BLaER1 treated with 17β-estradiol and CSF1 and Interleukin-3, amounts not matched to agents 10 nM and 100 nM (cell line): ENCODE results near the gene CHDH.
A peak's percentile ranks its signal among the peaks of the same experiment; 100 is the strongest.

Experiments
- H3K27ac ChIP-seq, 11 experiments: shearing (Covaris generic); formaldehyde crosslinking; 2 replicates each; pipeline ENCODE4 v1.8.1; 2022
- H3K27me3 ChIP-seq, 11 experiments: shearing (Covaris generic); formaldehyde crosslinking; 2 replicates each; pipeline ENCODE4 v1.8.1; 2022
- H3K36me3 ChIP-seq, 11 experiments: shearing (Covaris generic); formaldehyde crosslinking; 2 replicates each; pipeline ENCODE4 v1.8.1; 2022
- H3K4me1 ChIP-seq, 10 experiments: shearing (Covaris generic); formaldehyde crosslinking; 2 replicates each; pipeline ENCODE4 v1.8.1; 2022
- H3K4me2 ChIP-seq, 11 experiments: shearing (Covaris generic); formaldehyde crosslinking; 2 replicates each; pipeline ENCODE4 v1.8.1; 2022
- H3K4me3 ChIP-seq, 10 experiments: shearing (Covaris generic); formaldehyde crosslinking; 2 replicates each; pipeline ENCODE4 v1.8.1; 2022
- H3K9ac ChIP-seq, 11 experiments: shearing (Covaris generic); formaldehyde crosslinking; 2 replicates each; pipeline ENCODE4 v1.8.1; 2022
- H3K9me3 ChIP-seq, 11 experiments: shearing (Covaris generic); formaldehyde crosslinking; replicated peaks in 1 of 11; 2 replicates each; pipeline ENCODE4 v1.8.1; 2022
- H4K20me1 ChIP-seq, 11 experiments: shearing (Covaris generic); formaldehyde crosslinking; 2 replicates each; pipeline ENCODE4 v1.8.1; 2022
- Cebpa-rat ChIP-seq, 11 experiments: shearing (Covaris generic); IDR thresholded peaks; 2 replicates each; pipeline ENCODE4 v1.8.1; 2022

Gene CHDH

DNA sequence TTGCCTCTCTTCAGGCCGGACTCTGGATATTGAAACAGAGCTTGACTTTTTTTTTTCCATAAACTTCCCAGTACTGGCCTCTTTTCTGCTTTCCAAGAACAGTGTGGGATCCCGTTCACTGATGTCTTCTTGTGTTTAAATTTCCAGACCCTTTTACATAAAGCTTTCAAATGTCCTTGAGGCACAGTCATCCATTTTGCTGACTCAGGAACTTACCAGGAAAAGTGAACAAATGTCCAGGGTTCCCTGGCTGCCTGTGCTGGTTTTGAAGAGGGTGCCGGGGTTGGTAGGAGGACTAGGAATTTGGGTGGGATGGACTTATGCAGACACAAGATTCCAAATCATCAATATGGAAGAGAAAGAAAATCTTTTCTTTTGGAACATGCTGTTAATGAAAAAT lies 68.1 kb downstream of the CHDH start:
- Histone ChIP-seq H3K4me2 (no peak overlapping the region), H3K36me3 (no peaks in the 10 kb centered on the region), H3K9me3 (no peaks in the 10 kb centered on the region), H3K4me3 (no peak overlapping the region), H3K27ac (no peak overlapping the region), H3K9ac (no peak overlapping the region), H3K27me3 (no peaks in the 10 kb centered on the region), H3K4me1 (peaks cover 0 to 10% (median 0%) of the 10 kb centered on the region in 10 experiments; a peak in 4 of 20 replicates), H4K20me1 (no peaks in the 10 kb centered on the region)
- TF ChIP-seq Cebpa-rat (IDR thresholded peaks at IDR 0.05): no peak

DNA sequence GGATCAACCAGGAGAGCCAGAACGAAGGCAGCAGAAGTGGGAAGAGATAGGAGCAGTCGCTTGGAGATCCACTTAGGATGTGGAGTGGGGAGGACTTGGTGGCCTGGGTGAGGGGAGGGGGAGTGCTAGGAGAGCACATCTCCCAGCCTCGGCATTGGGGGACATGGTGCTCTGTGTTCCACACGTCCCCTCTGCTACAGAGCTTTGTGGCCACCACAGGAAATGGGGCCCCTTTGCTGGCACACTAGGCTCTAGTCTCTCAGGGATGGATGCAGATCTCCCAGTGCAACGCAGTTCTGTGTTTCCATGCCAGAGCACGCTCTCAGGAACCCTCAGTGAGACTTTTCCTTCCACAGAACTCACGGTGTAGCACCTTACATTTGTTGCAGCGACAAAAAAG lies 68.8 kb downstream of the CHDH start:
- no peaks in the 10 kb centered on the region for H3K9me3 ChIP-seq
- no peak overlapping the region for H3K4me3 ChIP-seq
- H3K27me3 ChIP-seq: no peaks in the 10 kb centered on the region
- H3K4me1 ChIP-seq: peaks cover 0 to 11% (median 0%) of the 10 kb centered on the region in 10 experiments; a peak in 4 of 20 replicates
- H3K4me2 ChIP-seq: peak overlapping the region in 3 of 11 experiments; percentile 1 to 28 (median 17); a peak in 1 of 22 replicates
- TF ChIP-seq Cebpa-rat (IDR thresholded peaks at IDR 0.05): no peak
- no peak overlapping the region for H3K9ac ChIP-seq
- H3K36me3 ChIP-seq: no peaks in the 10 kb centered on the region
- H4K20me1 ChIP-seq: no peaks in the 10 kb centered on the region; a peak in 1 of 22 replicates
- H3K27ac ChIP-seq: no peak overlapping the region

DNA sequence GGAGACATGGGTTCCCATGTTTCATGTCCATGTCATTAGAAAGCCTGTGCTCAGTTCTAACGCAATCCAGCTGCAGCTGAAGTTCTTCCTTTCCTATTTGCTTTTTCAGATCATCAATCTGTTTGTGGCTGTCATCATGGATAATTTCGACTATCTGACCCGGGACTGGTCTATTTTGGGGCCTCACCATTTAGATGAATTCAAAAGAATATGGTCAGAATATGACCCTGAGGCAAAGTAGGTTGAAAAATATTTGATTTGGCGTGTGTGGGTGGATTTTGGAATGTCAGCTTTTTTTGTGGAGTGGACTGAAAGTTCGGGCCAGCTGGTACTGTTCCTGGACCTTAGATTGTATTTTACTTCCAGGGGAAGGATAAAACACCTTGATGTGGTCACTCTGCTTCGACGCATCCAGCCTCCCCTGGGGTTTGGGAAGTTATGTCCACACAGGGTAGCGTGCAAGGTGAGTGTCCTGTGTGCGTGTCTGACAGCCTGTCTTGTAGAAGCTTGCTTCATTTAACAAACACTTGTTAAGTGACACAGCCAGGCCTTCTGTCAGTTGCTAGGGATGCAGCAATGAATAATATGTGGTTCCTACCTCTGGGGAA lies 69.6 kb downstream of the CHDH start:
- H3K27me3 ChIP-seq: no peaks in the 10 kb centered on the region
- H3K9ac ChIP-seq: no peak overlapping the region
- no peak for TF ChIP-seq Cebpa-rat (IDR thresholded peaks at IDR 0.05)
- no peak overlapping the region for H3K4me2 ChIP-seq
- H3K36me3 ChIP-seq: no peaks in the 10 kb centered on the region
- no peaks in the 10 kb centered on the region; a peak in 1 of 22 replicates for H4K20me1 ChIP-seq
- H3K4me1 ChIP-seq: peaks cover 0 to 11% (median 0%) of the 10 kb centered on the region in 10 experiments; a peak in 4 of 20 replicates
- H3K4me3 ChIP-seq: no peak overlapping the region
- no peaks in the 10 kb centered on the region for H3K9me3 ChIP-seq
- H3K27ac ChIP-seq: no peak overlapping the region

DNA sequence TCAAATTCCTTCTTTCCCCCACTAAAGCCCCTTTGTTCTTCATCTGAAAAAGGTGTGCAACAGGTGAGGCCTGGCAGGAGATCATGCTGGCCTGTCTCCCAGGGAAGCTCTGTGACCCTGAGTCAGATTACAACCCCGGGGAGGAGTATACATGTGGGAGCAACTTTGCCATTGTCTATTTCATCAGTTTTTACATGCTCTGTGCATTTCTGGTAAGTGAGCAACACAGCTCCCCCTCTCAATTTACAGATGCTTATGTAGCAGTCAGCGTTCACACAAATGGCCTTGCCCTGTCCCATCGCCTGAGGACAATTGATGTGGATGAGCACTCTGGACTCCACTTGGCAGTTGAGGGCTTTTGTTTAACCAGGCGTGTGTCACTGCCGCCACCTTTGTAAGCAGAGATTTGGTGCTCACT lies 70.4 kb downstream of the CHDH start:
- Histone ChIP-seq H3K4me2 (no peak overlapping the region), H4K20me1 (no peaks in the 10 kb centered on the region; a peak in 1 of 22 replicates), H3K9ac (no peak overlapping the region), H3K9me3 (no peaks in the 10 kb centered on the region), H3K36me3 (no peaks in the 10 kb centered on the region), H3K27me3 (no peaks in the 10 kb centered on the region), H3K27ac (no peak overlapping the region), H3K4me3 (no peak overlapping the region), H3K4me1 (peaks cover 0 to 11% (median 0%) of the 10 kb centered on the region in 10 experiments; a peak in 4 of 20 replicates)
- TF ChIP-seq Cebpa-rat (IDR thresholded peaks at IDR 0.05): no peak

DNA sequence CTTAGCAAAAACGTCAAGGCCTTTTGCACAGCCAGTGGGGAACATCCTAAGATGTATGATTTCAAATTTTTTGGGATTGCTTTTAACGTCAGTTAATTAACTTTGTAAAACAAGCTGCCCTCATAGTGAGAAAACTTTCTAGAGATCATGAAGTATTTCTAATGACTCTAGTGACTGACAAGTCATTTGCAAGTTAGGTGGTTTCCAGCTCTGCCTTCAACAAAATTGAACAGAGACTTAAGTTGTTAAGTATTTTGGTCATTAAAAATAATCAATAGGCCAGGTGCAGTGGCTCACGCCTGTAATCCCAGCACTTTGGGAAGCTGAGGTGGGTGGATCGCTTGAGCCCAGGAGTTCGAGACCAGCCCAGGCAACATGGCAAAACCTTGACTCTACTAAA lies 71.2 kb downstream of the CHDH start:
- no peak for TF ChIP-seq Cebpa-rat (IDR thresholded peaks at IDR 0.05)
- no peaks in the 10 kb centered on the region for H3K36me3 ChIP-seq
- no peaks in the 10 kb centered on the region; a peak in 1 of 22 replicates for H4K20me1 ChIP-seq
- no peak overlapping the region for H3K27ac ChIP-seq
- H3K9ac ChIP-seq: no peak overlapping the region
- H3K27me3 ChIP-seq: no peaks in the 10 kb centered on the region
- H3K9me3 ChIP-seq: no peaks in the 10 kb centered on the region
- peaks cover 0 to 11% (median 0%) of the 10 kb centered on the region in 10 experiments; a peak in 4 of 20 replicates for H3K4me1 ChIP-seq
- H3K4me3 ChIP-seq: no peak overlapping the region
- no peak overlapping the region for H3K4me2 ChIP-seq

DNA sequence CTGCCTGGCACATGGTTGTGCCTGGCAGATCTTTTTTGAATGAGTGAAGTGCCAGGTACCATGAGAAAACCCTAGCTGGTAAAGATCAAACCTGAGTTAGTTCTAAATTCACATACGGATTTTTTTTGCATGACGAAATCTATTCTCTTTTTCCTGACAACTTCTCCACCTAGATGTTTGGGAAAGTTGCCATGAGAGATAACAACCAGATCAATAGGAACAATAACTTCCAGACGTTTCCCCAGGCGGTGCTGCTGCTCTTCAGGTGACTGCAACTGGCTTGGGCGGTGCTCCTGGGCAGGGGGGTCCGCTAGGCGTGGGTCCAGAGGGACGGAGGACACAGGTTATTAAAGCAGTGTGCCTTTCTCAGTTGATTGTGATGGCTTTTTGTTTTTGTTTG lies 71.8 kb downstream of the CHDH start:
- no peaks in the 10 kb centered on the region for H3K9me3 ChIP-seq
- no peak for TF ChIP-seq Cebpa-rat (IDR thresholded peaks at IDR 0.05)
- H3K9ac ChIP-seq: no peak overlapping the region
- H3K4me3 ChIP-seq: no peak overlapping the region
- no peaks in the 10 kb centered on the region; a peak in 1 of 22 replicates for H4K20me1 ChIP-seq
- H3K4me2 ChIP-seq: no peak overlapping the region
- peaks cover 0 to 11% (median 2%) of the 10 kb centered on the region in 10 experiments; a peak in 6 of 20 replicates for H3K4me1 ChIP-seq
- H3K27ac ChIP-seq: no peak overlapping the region
- no peaks in the 10 kb centered on the region for H3K36me3 ChIP-seq
- no peaks in the 10 kb centered on the region for H3K27me3 ChIP-seq

DNA sequence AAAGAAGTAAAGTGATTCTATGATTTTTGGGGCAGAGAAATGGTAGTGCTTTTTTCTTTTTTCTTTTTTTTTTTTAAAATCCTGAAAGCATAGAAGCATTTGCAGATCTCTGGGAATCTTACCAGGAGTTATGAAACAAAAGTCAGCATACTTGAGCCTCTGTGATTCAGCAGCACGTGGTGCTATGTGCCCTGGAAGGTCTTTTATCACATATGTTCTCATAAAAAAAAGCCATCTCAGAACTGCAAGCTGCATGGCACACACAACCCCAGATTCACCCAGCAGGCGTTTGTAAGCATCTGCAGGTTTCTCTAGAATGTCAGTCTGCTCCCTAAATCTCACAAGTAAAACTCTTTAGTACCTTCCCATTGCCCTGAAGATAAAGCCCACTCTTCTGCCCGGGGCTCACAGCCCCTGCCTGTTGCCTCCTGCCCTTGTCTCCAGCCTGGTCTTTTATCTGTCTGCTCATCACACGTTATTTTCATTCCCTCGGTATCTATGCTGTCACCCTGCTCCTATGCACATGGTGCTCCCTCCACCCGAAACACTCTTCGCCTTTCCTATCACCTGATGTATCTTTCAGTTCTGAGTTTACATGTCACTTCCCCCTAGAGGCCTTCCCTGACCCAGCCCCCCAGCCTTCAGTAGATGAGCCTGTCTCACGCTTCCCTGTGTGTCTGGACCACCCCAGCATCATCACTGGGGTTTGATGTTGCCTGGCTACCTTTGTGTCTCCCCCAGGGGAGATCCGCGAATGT lies 72.4 kb downstream of the CHDH start:
- no peak overlapping the region for H3K4me3 ChIP-seq
- H4K20me1 ChIP-seq: no peaks in the 10 kb centered on the region; a peak in 1 of 22 replicates
- H3K36me3 ChIP-seq: no peaks in the 10 kb centered on the region
- H3K9me3 ChIP-seq: no peaks in the 10 kb centered on the region
- peaks cover 0 to 11% (median 2%) of the 10 kb centered on the region in 10 experiments; a peak in 6 of 20 replicates for H3K4me1 ChIP-seq
- H3K4me2 ChIP-seq: peak overlapping the region in 1 of 11 experiments; percentile 37; a peak in 1 of 22 replicates
- H3K9ac ChIP-seq: no peak overlapping the region
- H3K27ac ChIP-seq: no peak overlapping the region
- H3K27me3 ChIP-seq: no peaks in the 10 kb centered on the region
- no peak for TF ChIP-seq Cebpa-rat (IDR thresholded peaks at IDR 0.05)

DNA sequence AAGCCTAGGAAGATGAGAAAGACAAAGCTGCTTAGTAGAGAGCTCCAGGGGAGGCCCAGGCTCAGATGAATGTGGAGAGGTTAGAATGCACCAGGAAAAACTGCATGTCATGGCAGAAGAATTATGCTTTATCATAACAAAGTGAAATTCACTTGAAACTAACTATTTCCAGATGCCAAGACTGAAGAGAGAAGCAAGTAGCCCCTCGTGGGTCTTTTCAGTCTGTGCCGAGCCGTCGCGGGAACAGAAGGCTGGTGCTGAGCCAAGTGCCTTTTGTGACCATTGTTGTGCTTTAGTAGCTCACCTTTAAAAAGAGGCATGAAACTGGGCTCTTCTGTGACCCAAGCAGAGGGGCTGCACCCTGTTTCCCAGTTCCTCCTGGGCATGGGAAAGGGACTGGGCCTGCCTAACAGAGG lies 73.2 kb downstream of the CHDH start:
- H3K4me2 ChIP-seq: peak overlapping the region in 1 of 11 experiments; percentile 33; a peak in 1 of 22 replicates
- no peaks in the 10 kb centered on the region; a peak in 1 of 22 replicates for H4K20me1 ChIP-seq
- no peak for TF ChIP-seq Cebpa-rat (IDR thresholded peaks at IDR 0.05)
- H3K4me1 ChIP-seq: peaks cover 0 to 11% (median 2%) of the 10 kb centered on the region in 10 experiments; a peak in 6 of 20 replicates
- H3K27ac ChIP-seq: no peak overlapping the region
- no peaks in the 10 kb centered on the region for H3K9me3 ChIP-seq
- H3K36me3 ChIP-seq: no peaks in the 10 kb centered on the region
- H3K4me3 ChIP-seq: no peak overlapping the region
- H3K9ac ChIP-seq: no peak overlapping the region
- no peaks in the 10 kb centered on the region for H3K27me3 ChIP-seq

DNA sequence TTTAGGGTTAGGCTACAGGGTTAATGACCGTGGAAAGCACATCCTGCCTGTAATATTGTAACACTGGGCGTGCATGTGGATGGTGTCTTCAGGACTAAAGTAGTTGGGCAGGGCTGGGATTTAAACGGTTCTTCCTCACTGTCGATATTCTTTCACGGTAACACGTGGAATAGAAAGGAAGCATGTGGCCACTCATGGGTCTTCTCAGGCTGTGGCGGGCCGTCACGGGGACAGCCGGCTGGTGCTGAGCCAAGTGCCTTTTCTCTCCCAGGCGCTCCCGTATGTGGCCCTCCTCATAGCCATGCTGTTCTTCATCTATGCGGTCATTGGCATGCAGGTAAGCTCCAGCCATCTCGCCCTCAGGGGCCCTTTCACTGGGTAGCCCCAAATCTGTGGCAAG lies 73.7 kb downstream of the CHDH start:
- Histone ChIP-seq H3K27ac (no peak overlapping the region), H3K9ac (no peak overlapping the region), H3K4me1 (peaks cover 0 to 11% (median under 1%) of the 10 kb centered on the region in 10 experiments; a peak in 6 of 20 replicates), H4K20me1 (no peaks in the 10 kb centered on the region; a peak in 1 of 22 replicates), H3K4me3 (no peak overlapping the region), H3K27me3 (no peaks in the 10 kb centered on the region), H3K9me3 (no peaks in the 10 kb centered on the region), H3K36me3 (no peaks in the 10 kb centered on the region), H3K4me2 (no peak overlapping the region)
- no peak for TF ChIP-seq Cebpa-rat (IDR thresholded peaks at IDR 0.05)
